Neural crest cell (in vitro differentiated cells): ENCODE data around the gene PARK7. TPM values are rescaled to one million over a fixed set of nuclear protein-coding genes. Genes with fewer than 3 reads are reported as not detected.
"Not testable (repeated sequence)": the region's sequence is repeated elsewhere in the genome, so short reads cannot be mapped to it uniquely, and the experiment has no call there.

Experiments used
- DNase-seq: peaks from one replicate; pipeline ENCODE4 v3.0.0; 2021; ENCODE audit warnings: low read depth, mixed read lengths, low spot score
- H3K27ac Mint-ChIP-seq: one replicate; pipeline ENCODE4 v1.8.0; 2021; ENCODE audit warnings: mild to moderate bottlenecking, mixed read lengths; ENCODE audit not compliant: unreplicated experiment
- H3K27me3 Mint-ChIP-seq: 2 replicates; pipeline ENCODE4 v1.8.0; 2021; ENCODE audit warnings: low read depth, mild to moderate bottlenecking, mixed read lengths
- H3K36me3 Mint-ChIP-seq: 2 replicates; pipeline ENCODE4 v1.8.0; 2021; ENCODE audit warnings: low read depth, mild to moderate bottlenecking, mixed read lengths
- H3K4me1 Mint-ChIP-seq: 2 replicates; pipeline ENCODE4 v1.8.0; 2021; ENCODE audit warnings: mixed read lengths
- H3K4me3 Mint-ChIP-seq: one replicate; pipeline ENCODE4 v1.8.0; 2021; ENCODE audit warnings: mild to moderate bottlenecking, mixed read lengths
- H3K9me3 Mint-ChIP-seq: 2 replicates; pipeline ENCODE4 v1.8.0; 2021; ENCODE audit warnings: mixed read lengths
- CTCF ChIP-seq: fragments of 200-600 bp; sonication (generic); conservative IDR thresholded peaks from 2 replicates; pipeline ENCODE4 v1.5.0; 2021; ENCODE audit warnings: antibody characterized with exemption, mild to moderate bottlenecking
- total RNA-seq: library from RNA; stranded (reverse); gene quantifications from 2 replicates; pipeline ENCODE4 v1.2.1, GENCODE V29; 2021

PARK7 gene
- total RNA-seq, 1 donor from 2014 or later = 386 TPM

DNA sequence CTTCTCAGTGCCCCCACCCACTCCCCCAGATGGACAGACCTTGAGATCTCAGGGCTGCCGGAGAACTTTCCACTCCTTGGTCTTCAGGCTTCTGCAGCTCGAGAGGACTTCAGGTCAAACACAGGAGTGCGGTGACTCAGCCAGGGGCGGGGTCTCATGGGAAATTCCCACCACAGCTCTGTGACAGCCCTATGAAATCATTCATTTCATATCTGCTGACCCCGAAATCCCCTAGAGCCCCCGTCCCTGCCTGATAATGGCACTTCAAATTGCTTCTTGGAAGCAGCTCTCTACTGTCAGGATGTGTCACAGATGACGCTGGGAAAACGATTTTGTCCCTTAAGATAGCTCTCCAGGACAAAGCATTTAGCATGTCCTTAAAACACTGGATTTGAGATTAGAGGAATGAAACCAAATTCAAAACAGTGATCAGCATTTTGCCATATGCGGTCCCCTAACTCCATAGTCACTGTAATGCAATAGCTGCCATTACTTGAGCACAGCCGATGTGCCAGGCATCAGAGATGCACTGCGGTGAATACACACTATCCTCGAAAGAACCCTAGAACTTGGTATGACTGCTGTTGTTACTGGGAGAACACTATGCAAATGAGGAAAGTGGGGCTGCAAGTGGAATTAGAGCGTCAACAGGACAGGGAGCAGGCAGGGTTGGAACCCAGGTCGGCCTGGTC lies 20.6 kb upstream of the PARK7 start, which contains the start of gene TNFRSF9:
Gene TNFRSF9, minus strand, starts transcription at position 95 of the 692 bp plus-strand sequence. CDS start 845 bp downstream, outside the sequence.
- H3K4me1 Mint-ChIP-seq = peaks cover 20% of the 10 kb centered on the region
- peaks cover 2% of the 10 kb centered on the region for H3K36me3 Mint-ChIP-seq
- DNase-seq = no peak
- H3K27me3 Mint-ChIP-seq = peaks cover 82% of the 10 kb centered on the region
- no peak for TF ChIP-seq CTCF
- no peak within 1 kb of the TSS for H3K27ac Mint-ChIP-seq
- no peaks in the 10 kb centered on the region for H3K9me3 Mint-ChIP-seq
- peak within 1 kb of the TSS; percentile 52 for H3K4me3 Mint-ChIP-seq

- TF ChIP-seq CTCF = no peak
- Mint-ChIP-seq H3K27me3 (peaks cover 79% of the 10 kb centered on the region), H3K36me3 (peaks cover 2% of the 10 kb centered on the region), H3K4me3 (peak overlapping the region; percentile 20), H3K4me1 (peaks cover 20% of the 10 kb centered on the region), H3K9me3 (no peaks in the 10 kb centered on the region), H3K27ac (no peak overlapping the region)
- no peak for DNase-seq
Measured at GRCh38 chr1:7941437-7941793, 20.1 kb upstream of the PARK7 start.

DNA sequence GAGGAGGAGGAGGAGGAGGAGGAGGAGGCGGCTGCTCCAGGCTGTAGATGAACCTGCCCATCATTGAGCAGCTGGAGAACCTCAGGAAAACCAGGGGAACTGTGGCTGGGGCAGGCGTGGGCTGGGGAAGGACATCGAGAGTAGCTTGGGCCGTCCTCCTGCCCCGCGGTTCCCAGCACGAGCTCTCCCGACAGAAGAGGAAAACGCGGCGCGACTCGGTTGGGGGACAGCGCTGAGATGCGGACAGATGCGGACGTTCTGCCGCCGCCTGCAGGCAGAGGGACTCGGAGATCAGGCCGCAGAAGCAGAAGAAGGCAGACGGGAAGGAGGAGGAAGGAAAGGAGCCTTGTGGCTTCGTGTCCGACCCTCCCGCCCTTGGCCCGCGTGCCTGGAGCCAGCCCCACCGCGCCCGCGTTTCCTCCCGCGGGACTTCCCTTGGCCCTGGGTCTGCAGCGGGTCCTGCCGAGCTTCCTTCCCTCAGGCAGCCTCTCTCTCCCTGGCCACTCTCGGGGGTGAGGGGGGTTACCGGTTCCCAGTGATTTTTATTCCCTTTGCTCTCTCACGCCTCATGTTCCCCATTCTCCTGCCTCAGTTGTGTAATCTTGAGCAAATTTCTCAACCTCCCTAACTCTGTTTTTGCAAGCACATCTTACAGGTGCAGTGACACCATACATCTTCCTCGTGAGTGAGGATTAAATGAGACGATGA lies 19.1 kb upstream of the PARK7 start:
- H3K27me3 Mint-ChIP-seq = peaks cover 73% of the 10 kb centered on the region
- H3K4me3 Mint-ChIP-seq = peak overlapping the region; percentile 52
- no peak overlapping the region for H3K27ac Mint-ChIP-seq
- DNase-seq = peak; percentile 52
- TF ChIP-seq CTCF = peak; percentile 44
- H3K4me1 Mint-ChIP-seq = peaks cover 20% of the 10 kb centered on the region
- no peaks in the 10 kb centered on the region for H3K9me3 Mint-ChIP-seq
- H3K36me3 Mint-ChIP-seq = peaks cover 2% of the 10 kb centered on the region

- no peak for TF ChIP-seq CTCF
- Mint-ChIP-seq H3K36me3 (peaks cover 2% of the 10 kb centered on the region), H3K4me1 (peaks cover 20% of the 10 kb centered on the region), H3K4me3 (no peak overlapping the region), H3K9me3 (no peaks in the 10 kb centered on the region), H3K27ac (no peak overlapping the region), H3K27me3 (peaks cover 66% of the 10 kb centered on the region)
- DNase-seq = no peak
Measured at GRCh38 chr1:7943251-7943650, 18.3 kb upstream of the PARK7 start.

DNA sequence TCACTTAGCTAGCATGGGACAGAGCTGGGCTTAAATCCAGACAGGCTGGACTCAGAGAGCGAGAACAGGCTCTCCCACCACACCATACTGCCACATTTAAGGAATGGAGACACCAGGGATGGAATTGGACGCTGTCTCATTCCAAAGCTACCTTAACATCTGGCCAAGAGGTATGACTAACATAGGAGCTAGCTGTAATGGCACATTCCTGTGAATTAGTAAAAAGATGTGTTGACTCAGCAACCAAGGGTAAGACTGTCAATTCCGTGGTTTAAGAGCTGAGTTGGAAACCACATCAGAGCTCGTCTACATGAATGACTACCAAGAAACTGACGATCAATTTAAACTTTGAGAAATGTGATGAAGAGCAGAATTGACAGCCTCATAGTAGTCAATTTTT lies 12.6 kb upstream of the PARK7 start:
- no peak for TF ChIP-seq CTCF
- no peaks in the 10 kb centered on the region for H3K4me1 Mint-ChIP-seq
- H3K27ac Mint-ChIP-seq = no peak overlapping the region
- DNase-seq = no peak
- no peaks in the 10 kb centered on the region for H3K36me3 Mint-ChIP-seq
- H3K9me3 Mint-ChIP-seq = peaks cover 4% of the 10 kb centered on the region
- peaks cover 9% of the 10 kb centered on the region for H3K27me3 Mint-ChIP-seq
- no peak overlapping the region for H3K4me3 Mint-ChIP-seq

- not testable (repeated sequence) for H3K9me3 Mint-ChIP-seq, DNase-seq, H3K4me3 Mint-ChIP-seq, H3K27me3 Mint-ChIP-seq, H3K36me3 Mint-ChIP-seq, H3K4me1 Mint-ChIP-seq, H3K27ac Mint-ChIP-seq
Measured at GRCh38 chr1:7952791-7953190, 8.7 kb upstream of the PARK7 start.
